H9 (cell line): ENCODE results near the gene CMTM7. TPM values are rescaled to one million over a fixed set of nuclear protein-coding genes. Genes with fewer than 3 reads are reported as not detected.

Experiments used
- DNase-seq: peaks from one replicate; pipeline ENCODE4 v3.0.0-alpha.2; 2017
- H2AFZ ChIP-seq: one replicate; pipeline ENCODE4 v1.6.1; 2013; ENCODE audit warnings: mild to moderate bottlenecking, low read length, control low read depth, moderate library complexity
- H2AK5ac ChIP-seq: 2 replicates; pipeline ENCODE4 v1.6.1; 2013; ENCODE audit warnings: low read length, control low read depth, mixed read lengths; ENCODE audit not compliant: insufficient read length
- H2BK120ac ChIP-seq: one replicate; pipeline ENCODE4 v1.6.1; 2013; ENCODE audit warnings: low read depth, mild to moderate bottlenecking, low read length, control low read depth, inconsistent platforms; ENCODE audit not compliant: poor library complexity, severe bottlenecking
- H2BK12ac ChIP-seq: 2 replicates; pipeline ENCODE4 v1.6.1; 2013; ENCODE audit warnings: low read length, control low read depth, mixed read lengths, low read depth; ENCODE audit not compliant: insufficient read length
- H2BK15ac ChIP-seq: 2 replicates; pipeline ENCODE4 v1.6.1; 2013; ENCODE audit warnings: low read depth, low read length, control low read depth
- H2BK20ac ChIP-seq: one replicate; pipeline ENCODE4 v1.6.1; 2013; ENCODE audit warnings: low read depth, mild to moderate bottlenecking, low read length, control low read depth, inconsistent platforms; ENCODE audit not compliant: poor library complexity, severe bottlenecking
- H2BK5ac ChIP-seq: 2 replicates; pipeline ENCODE4 v1.6.1; 2013; ENCODE audit warnings: low read length, control low read depth, mixed read lengths; ENCODE audit not compliant: insufficient read length
- H3K14ac ChIP-seq: 2 replicates; pipeline ENCODE4 v1.6.1; 2013; ENCODE audit warnings: low read length, control low read depth; ENCODE audit not compliant: insufficient read depth
- H3K18ac ChIP-seq: 2 replicates; pipeline ENCODE4 v1.6.1; 2013; ENCODE audit warnings: low read depth, mild to moderate bottlenecking, mixed read lengths, low read length, control low read depth; ENCODE audit not compliant: insufficient read length
- H3K23ac ChIP-seq: 2 replicates; pipeline ENCODE4 v1.6.1; 2013; ENCODE audit warnings: low read length, control low read depth, mixed read lengths, low read depth; ENCODE audit not compliant: insufficient read length
- H3K23me2 ChIP-seq: 2 replicates; pipeline ENCODE4 v1.6.1; 2013; ENCODE audit warnings: low read depth, mild to moderate bottlenecking, mixed read lengths, low read length, control low read depth; ENCODE audit not compliant: insufficient read length, poor library complexity, severe bottlenecking
- H3K27ac ChIP-seq: 2 replicates; pipeline ENCODE4 v1.5.1; 2013; ENCODE audit warnings: low read length, control low read depth, mixed read lengths, low read depth; ENCODE audit not compliant: insufficient read length
- H3K27me3 ChIP-seq: 2 replicates; pipeline ENCODE4 v1.6.1; 2013; ENCODE audit warnings: low read length, control low read depth, inconsistent platforms; ENCODE audit not compliant: insufficient read depth
- H3K4ac ChIP-seq: 2 replicates; pipeline ENCODE4 v1.6.1; 2013; ENCODE audit warnings: low read depth, mild to moderate bottlenecking, control low read depth, inconsistent platforms, low read length, moderate library complexity
- H3K4me1 ChIP-seq: 2 replicates; pipeline ENCODE4 v1.6.1; 2013; ENCODE audit warnings: low read length, control low read depth, inconsistent platforms; ENCODE audit not compliant: insufficient read depth
- H3K4me2 ChIP-seq: 2 replicates; pipeline ENCODE4 v1.6.1; 2013; ENCODE audit warnings: low read length, control low read depth, mixed read lengths; ENCODE audit not compliant: insufficient read length, insufficient read depth
- H3K56ac ChIP-seq: 2 replicates; pipeline ENCODE4 v1.6.1; 2013; ENCODE audit warnings: low read depth, mild to moderate bottlenecking, mixed read lengths, low read length, control low read depth; ENCODE audit not compliant: insufficient read length
- H3K79me1 ChIP-seq: 2 replicates; pipeline ENCODE4 v1.6.1; 2013; ENCODE audit warnings: low read depth, mild to moderate bottlenecking, moderate library complexity, low read length, control low read depth, inconsistent platforms; ENCODE audit not compliant: insufficient read depth, poor library complexity, severe bottlenecking
- H3K79me2 ChIP-seq: 2 replicates; pipeline ENCODE4 v1.6.1; 2013; ENCODE audit warnings: low read length, control low read depth, inconsistent platforms; ENCODE audit not compliant: insufficient read depth
- H3K9ac ChIP-seq: 2 replicates; pipeline ENCODE4 v1.6.1; 2013; ENCODE audit warnings: low read length, control low read depth, mixed read lengths; ENCODE audit not compliant: insufficient read length; ENCODE audit errors: extremely low read depth
- H3K9me3 ChIP-seq: one replicate; pipeline ENCODE4 v1.6.1; 2013; ENCODE audit warnings: low read depth, low read length, inconsistent platforms; ENCODE audit not compliant: control insufficient read depth
- H3T11ph ChIP-seq: one replicate; pipeline ENCODE4 v1.6.1; 2013; ENCODE audit warnings: mild to moderate bottlenecking, low read length, control low read depth, inconsistent platforms
- H4K20me1 ChIP-seq: one replicate; pipeline ENCODE4 v1.6.1; 2013; ENCODE audit not compliant: control insufficient read depth, insufficient read length, insufficient read depth
- H4K5ac ChIP-seq: 2 replicates; pipeline ENCODE4 v1.6.1; 2013; ENCODE audit warnings: low read depth, mild to moderate bottlenecking, mixed read lengths, low read length, control low read depth; ENCODE audit not compliant: insufficient read length
- H4K8ac ChIP-seq: replicated peaks from 2 replicates; pipeline ENCODE4 v1.6.1; 2013; ENCODE audit warnings: low read length, control low read depth, mixed read lengths, low read depth; ENCODE audit not compliant: insufficient read length
- H4K91ac ChIP-seq: 2 replicates; pipeline ENCODE4 v1.6.1; 2013; ENCODE audit warnings: low read depth, mild to moderate bottlenecking, moderate library complexity, mixed read lengths, low read length, control low read depth; ENCODE audit not compliant: insufficient read length
- H3K27ac Mint-ChIP-seq, 3 experiments: 2 replicates in 2 of 3; 3 replicates in 1 of 3; pipeline ENCODE4 v1.8.0; 2020 to 2021; ENCODE audit warnings: mixed read lengths in 3 of 3, mild to moderate bottlenecking in 1 of 3, moderate library complexity in 1 of 3
- H3K27me3 Mint-ChIP-seq: 2 replicates; pipeline ENCODE4 v1.8.0; 2021; ENCODE audit warnings: low read depth, mild to moderate bottlenecking, moderate library complexity, mixed read lengths
- H3K36me3 Mint-ChIP-seq, 3 experiments: 2 replicates in 2 of 3; 3 replicates in 1 of 3; pipeline ENCODE4 v1.8.0; 2020 to 2021; ENCODE audit warnings: low read depth in 3 of 3, mixed read lengths in 3 of 3; ENCODE audit not compliant: insufficient read depth in 1 of 3
- H3K4me1 Mint-ChIP-seq, 2 experiments: 2 replicates each; pipeline ENCODE4 v1.8.0; 2020; ENCODE audit warnings: mixed read lengths in 2 of 2
- H3K4me3 Mint-ChIP-seq, 2 experiments: 2 replicates in 1 of 2; 3 replicates in 1 of 2; pipeline ENCODE4 v1.8.0; 2020 to 2021; ENCODE audit warnings: mild to moderate bottlenecking in 2 of 2, mixed read lengths in 2 of 2, moderate library complexity in 1 of 2
- H3K9me3 Mint-ChIP-seq, 2 experiments: 2 replicates in 1 of 2; 3 replicates in 1 of 2; pipeline ENCODE4 v1.8.0; 2020; ENCODE audit warnings: mild to moderate bottlenecking in 2 of 2, mixed read lengths in 2 of 2, moderate library complexity in 1 of 2
- CTCF ChIP-seq: fragments of 200-600 bp; sonication (generic); conservative IDR thresholded peaks from 3 replicates; pipeline ENCODE4 v1.8.0; 2021; ENCODE audit warnings: antibody characterized with exemption, mild to moderate bottlenecking
- total RNA-seq: library from RNA; stranded (reverse); gene quantifications from 2 replicates; pipeline ENCODE4 v1.2.1, GENCODE V29; 2021

CMTM7 gene
- total RNA-seq, 1 experiment from 2014 or later = 23.9 TPM

- Histone ChIP-seq H2BK120ac (no peak overlapping the region), H2AFZ (no peak overlapping the region), H4K20me1 (no peaks in the 10 kb centered on the region), H4K91ac (no peak overlapping the region), H3K79me2 (no peaks in the 10 kb centered on the region), H3K14ac (no peak overlapping the region), H2BK20ac (no peak overlapping the region), H3K4me2 (no peak overlapping the region), H3K23ac (no peak overlapping the region), H4K8ac (no peak overlapping the region), H3K9me3 (no peaks in the 10 kb centered on the region), H3K18ac (no peak overlapping the region), H4K5ac (no peak overlapping the region), H2BK5ac (no peak overlapping the region), H3K56ac (no peak overlapping the region), H3K23me2 (no peaks in the 10 kb centered on the region), H2AK5ac (no peak overlapping the region), H3K4ac (no peak overlapping the region), H3T11ph (no peak overlapping the region), H3K27me3 (no peaks in the 10 kb centered on the region), H2BK15ac (no peak overlapping the region), H3K4me1 (peaks cover 8% of the 10 kb centered on the region), H3K9ac (no peak overlapping the region), H3K79me1 (no peaks in the 10 kb centered on the region), H2BK12ac (no peak overlapping the region), H3K27ac (no peak overlapping the region)
- no peak for TF ChIP-seq CTCF
- Mint-ChIP-seq H3K4me3 (no peak overlapping the region), H3K27ac (peak overlapping the region in 1 of 3 experiments; percentile 4; a peak in 1 of 7 replicates), H3K9me3 (no peaks in the 10 kb centered on the region), H3K4me1 (peaks cover 32% of the 10 kb centered on the region in 2 experiments), H3K27me3 (no peaks in the 10 kb centered on the region), H3K36me3 (no peaks in the 10 kb centered on the region; a peak in 1 of 7 replicates)
- no peak for DNase-seq
Observed at GRCh38 chr3:32352563-32352962, 39.1 kb upstream of the CMTM7 start.
